Liver (tissue), 9 donors: ENCODE measurements around the gene TTC34. TPM values are rescaled to one million over a fixed set of nuclear protein-coding genes. Genes with fewer than 3 reads are reported as not detected.

ENCODE experiments used
- DNase-seq: peaks from one replicate; pipeline ENCODE4 v3.0.0-alpha.2; 2017; ENCODE audit warnings: low spot score
- H3K27ac ChIP-seq, 2 donors: one replicate each; pipeline ENCODE4 v1.7.0; 2013; ENCODE audit warnings: inconsistent platforms in 2 of 2, low read length in 2 of 2, control low read depth in 1 of 2, low read depth in 1 of 2, mild to moderate bottlenecking in 1 of 2
- H3K27me3 ChIP-seq, 4 donors: one replicate each; pipeline versions ENCODE4 v1.6.1 to v1.7.0; 2013; ENCODE audit warnings: low read length in 3 of 4, inconsistent platforms in 1 of 4, mild to moderate bottlenecking in 1 of 4, moderate library complexity in 1 of 4; ENCODE audit not compliant: control insufficient read depth in 4 of 4, insufficient read depth in 4 of 4
- H3K36me3 ChIP-seq, 4 donors: one replicate each; pipeline versions ENCODE4 v1.6.1 to v1.7.0; 2013; ENCODE audit warnings: low read length in 3 of 4, mild to moderate bottlenecking in 3 of 4, low read depth in 1 of 4, moderate library complexity in 1 of 4; ENCODE audit not compliant: control insufficient read depth in 4 of 4, insufficient read depth in 3 of 4
- H3K4me1 ChIP-seq, 4 donors: one replicate each; pipeline versions ENCODE4 v1.6.1 to v1.7.0; 2013; ENCODE audit warnings: low read length in 3 of 4, mild to moderate bottlenecking in 3 of 4, moderate library complexity in 1 of 4; ENCODE audit not compliant: control insufficient read depth in 4 of 4, insufficient read depth in 4 of 4
- H3K4me3 ChIP-seq, 3 donors: one replicate each; pipeline versions ENCODE4 v1.6.1 to v1.7.0; 2013; ENCODE audit warnings: low read length in 3 of 3, control low read depth in 1 of 3, low read depth in 1 of 3, mild to moderate bottlenecking in 1 of 3
- H3K9ac ChIP-seq, 2 donors: one replicate each; pipeline ENCODE4 v1.7.0; 2013; ENCODE audit warnings: low read length in 2 of 2, mild to moderate bottlenecking in 2 of 2, moderate library complexity in 2 of 2, control low read depth in 1 of 2, low read depth in 1 of 2
- H3K9me3 ChIP-seq, 4 donors: one replicate each; pipeline versions ENCODE4 v1.6.1 to v1.7.0; 2013; ENCODE audit warnings: low read length in 3 of 4; ENCODE audit not compliant: control insufficient read depth in 4 of 4
- CTCF ChIP-seq: fragments of 150-350 bp; IDR thresholded peaks from 2 replicates; pipeline ENCODE4 v1.5.1; 2017; ENCODE audit warnings: improper control_type of control experiment, low read depth, low read length; ENCODE audit not compliant: missing input control
- EGR1 ChIP-seq, 2 donors: IDR thresholded peaks; 2 replicates each; pipeline ENCODE4 v1.6.1; 2016 to 2018; ENCODE audit warnings: antibody characterized with exemption in 2 of 2, low read depth in 2 of 2
- FOXA1 ChIP-seq: IDR thresholded peaks from 2 replicates; pipeline ENCODE4 v1.6.1; 2016; ENCODE audit warnings: antibody characterized with exemption
- FOXA2 ChIP-seq: IDR thresholded peaks from 2 replicates; pipeline ENCODE4 v1.6.1; 2016; ENCODE audit warnings: antibody characterized with exemption
- GABPA ChIP-seq, 2 donors: IDR thresholded peaks in 1 of 2; conservative IDR thresholded peaks in 1 of 2; 2 replicates each; pipeline ENCODE4 v1.6.1; 2016; ENCODE audit warnings: antibody characterized with exemption in 2 of 2, mild to moderate bottlenecking in 1 of 2, moderate library complexity in 1 of 2
- HNF4A ChIP-seq, 2 donors: conservative IDR thresholded peaks; 2 replicates each; pipeline ENCODE4 v1.6.1; 2016; ENCODE audit warnings: antibody characterized with exemption in 2 of 2, mild to moderate bottlenecking in 2 of 2
- JUND ChIP-seq, 2 donors: IDR thresholded peaks; 2 replicates each; pipeline ENCODE4 v1.6.1; 2016; ENCODE audit warnings: antibody characterized with exemption in 2 of 2
- NR2F2 ChIP-seq: IDR thresholded peaks from 2 replicates; pipeline ENCODE4 v1.6.1; 2016; ENCODE audit warnings: antibody characterized with exemption
- REST ChIP-seq: IDR thresholded peaks from 2 replicates; pipeline ENCODE4 v1.6.1; 2016; ENCODE audit warnings: antibody characterized with exemption, mild to moderate bottlenecking
- RXRA ChIP-seq, 2 donors: IDR thresholded peaks; 2 replicates each; pipeline ENCODE4 v1.6.1; 2017 to 2018; ENCODE audit warnings: antibody characterized with exemption in 2 of 2, mild to moderate bottlenecking in 1 of 2
- SP1 ChIP-seq: IDR thresholded peaks from 2 replicates; pipeline ENCODE4 v1.6.1; 2018; ENCODE audit warnings: antibody characterized with exemption, mild to moderate bottlenecking
- TAF1 ChIP-seq: conservative IDR thresholded peaks from 2 replicates; pipeline ENCODE4 v1.6.1; 2016; ENCODE audit warnings: antibody characterized with exemption, mild to moderate bottlenecking
- YY1 ChIP-seq: IDR thresholded peaks from 2 replicates; pipeline ENCODE4 v1.6.1; 2016; ENCODE audit warnings: antibody characterized with exemption, mild to moderate bottlenecking
- WGBS: extraction: QIAGEN DNeasy Blood & Tissue Kit; methylation state at CpG from one replicate; pipeline ENCODE4 v1.1.7; 2013; 5-methylcytosine and 5-hydroxymethylcytosine counted together
- polyA plus RNA-seq, 2 donors: library from polyadenylated mRNA; stranded (reverse) in 1 of 2; unstranded in 1 of 2; fragments of 200-250 nt in 1 of 2; fragments of >200 nt in 1 of 2; fragmentation: Nextera tagmentation in 1 of 2; extraction: Ambion mirVana in 1 of 2; gene quantifications; one replicate each; pipeline versions ENCODE4 v1.2.1 to v1.2.3, GENCODE V29; 2013 to 2015
- total RNA-seq, 2 donors: library from RNA; depleted of rRNA; stranded (reverse); fragments of >200 nt; gene quantifications; one replicate each; pipeline ENCODE4 v1.2.3, GENCODE V29; 2014
- TF ChIP-seq, protein P1 (sequence below): IDR thresholded peaks from 2 replicates; pipeline ENCODE4 v1.6.1; 2016; ENCODE audit warnings: antibody characterized with exemption
- TF ChIP-seq, protein P2 (sequence below): IDR thresholded peaks from 2 replicates; pipeline ENCODE4 v1.6.1; 2016; ENCODE audit warnings: antibody characterized with exemption
- donor health status: healthy.
- donor health status: healthy.
- donor health status: healthy.
- donor health status: healthy.
- donor health status: healthy.

Gene TTC34
- total and polyA plus RNA-seq, 4 donors: 0.01 to 0.25 (median 0.08) TPM; not detected in 1

DNA sequence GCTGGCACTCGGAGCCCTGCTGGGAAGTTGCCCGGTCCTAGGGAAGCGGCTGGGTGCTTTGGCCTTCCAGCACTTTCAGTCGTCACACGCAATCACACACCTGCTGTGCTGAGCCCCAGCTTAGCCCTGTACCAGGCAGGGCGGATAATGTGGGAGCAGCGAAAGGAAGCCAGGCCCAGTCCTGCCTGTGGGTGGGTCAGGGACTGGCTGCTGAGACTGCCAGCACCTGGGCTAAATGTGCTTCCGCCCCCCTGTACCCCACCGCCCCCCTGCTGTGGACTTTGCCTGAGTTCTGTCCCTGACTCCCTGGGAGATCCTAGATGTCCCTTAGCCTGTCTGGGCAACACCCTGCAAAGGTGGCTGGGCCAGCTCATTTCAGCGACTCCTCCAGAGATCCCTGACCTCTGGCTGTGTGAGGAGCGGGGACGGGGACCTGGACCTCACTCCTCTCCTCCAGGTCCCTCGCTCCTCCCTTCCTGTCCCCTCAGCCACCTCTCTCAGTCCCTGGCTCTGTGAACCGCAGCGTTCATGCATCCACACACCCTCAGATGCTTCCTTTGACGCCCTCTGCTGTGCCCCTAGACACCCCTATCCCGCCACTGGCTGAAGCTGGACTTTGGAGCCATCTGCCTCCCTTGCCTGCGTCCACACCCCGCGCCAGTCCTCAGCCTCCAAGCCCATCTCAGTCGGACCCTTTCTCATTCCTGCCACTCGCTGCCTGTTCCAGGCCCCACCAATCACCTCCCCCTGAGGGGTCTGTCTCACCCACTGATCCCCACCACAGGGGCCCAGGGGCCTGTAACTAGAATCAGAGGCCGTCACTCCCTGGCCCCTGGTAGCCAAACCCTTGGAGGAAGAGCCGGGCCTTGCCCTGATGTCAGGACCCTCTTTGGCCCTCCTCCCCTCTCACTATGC lies 170.1 kb downstream of the TTC34 start:
- Histone ChIP-seq H3K27ac (no peak overlapping the region), H3K4me1 (no peaks in the 10 kb centered on the region), H3K4me3 (no peak overlapping the region), H3K9ac (no peak overlapping the region), H3K9me3 (peaks cover 0 to under 1% (median 0%) of the 10 kb centered on the region in 4 donors), H3K27me3 (peaks cover 0 to 7% (median 3%) of the 10 kb centered on the region in 4 donors), H3K36me3 (no peaks in the 10 kb centered on the region)
- TF ChIP-seq SP1: no peak
- TF ChIP-seq, protein P1, sequence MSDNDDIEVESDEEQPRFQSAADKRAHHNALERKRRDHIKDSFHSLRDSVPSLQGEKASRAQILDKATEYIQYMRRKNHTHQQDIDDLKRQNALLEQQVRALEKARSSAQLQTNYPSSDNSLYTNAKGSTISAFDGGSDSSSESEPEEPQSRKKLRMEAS: no peak
- TF ChIP-seq FOXA1: no peak
- no peak for TF ChIP-seq YY1
- TF ChIP-seq FOXA2: no peak
- no peak for TF ChIP-seq EGR1 (IDR thresholded peaks at IDR 0.05; ENCODE audit: low read depth in 2 of 2)
- no peak for TF ChIP-seq REST
- TF ChIP-seq GABPA (IDR thresholded peaks at IDR 0.05 in 1 of 2, conservative IDR thresholded peaks at IDR 0.05 in 1 of 2): no peak
- TF ChIP-seq CTCF: no peak
- no peak for TF ChIP-seq JUND (IDR thresholded peaks at IDR 0.05)
- TF ChIP-seq RXRA (IDR thresholded peaks at IDR 0.05): no peak
- TF ChIP-seq, protein P2, sequence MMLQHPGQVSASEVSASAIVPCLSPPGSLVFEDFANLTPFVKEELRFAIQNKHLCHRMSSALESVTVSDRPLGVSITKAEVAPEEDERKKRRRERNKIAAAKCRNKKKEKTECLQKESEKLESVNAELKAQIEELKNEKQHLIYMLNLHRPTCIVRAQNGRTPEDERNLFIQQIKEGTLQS: no peak
- no peak for TF ChIP-seq TAF1
- no peak for TF ChIP-seq HNF4A (conservative IDR thresholded peaks at IDR 0.05)
- DNase-seq: no peak
- 58% methylated on average over 24 of the region's 24 CpGs for WGBS

- Histone ChIP-seq H3K27ac (no peak overlapping the region), H3K4me1 (no peaks in the 10 kb centered on the region), H3K9ac (no peak overlapping the region), H3K4me3 (no peak overlapping the region), H3K36me3 (no peaks in the 10 kb centered on the region), H3K27me3 (peaks cover 0 to 7% (median 3%) of the 10 kb centered on the region in 4 donors), H3K9me3 (no peaks in the 10 kb centered on the region)
- TF ChIP-seq NR2F2 (no peak), TAF1 (no peak)
- no peak for DNase-seq
- 91% methylated on average over 35 of the region's 35 CpGs for WGBS
These were observed 170.9 kb downstream of the TTC34 start for GRCh38 chr1:2630498-2631135.
